GM21576 (cell line): ENCODE data around the gene CPNE4.
A peak's percentile ranks its signal among the peaks of the same experiment; 100 is the strongest.

Experiments
- ATAC-seq: cut with Tn5 transposase; IDR thresholded peaks from one replicate; pipeline ENCODE4 v1.9.1; 2021; ENCODE audit warnings: mild to moderate bottlenecking, moderate library complexity; ENCODE audit not compliant: unreplicated experiment

CPNE4 gene

GRCh38 chr3:132017137-132017536, 17.7 kb downstream of the CPNE4 start:
- ATAC-seq = no peak

GRCh38 chr3:132016061-132017041, 18.5 kb downstream of the CPNE4 start:
- ATAC-seq = no peak

GRCh38 chr3:132014105-132014504, 20.7 kb downstream of the CPNE4 start:
- no peak for ATAC-seq

- ATAC-seq = no peak
Measured at GRCh38 chr3:132009241-132009640, 25.6 kb downstream of the CPNE4 start.

GRCh38 chr3:132008837-132009236, 26.0 kb downstream of the CPNE4 start:
- ATAC-seq = no peak

GRCh38 chr3:132007617-132008016, 27.2 kb downstream of the CPNE4 start:
- no peak for ATAC-seq

- ATAC-seq = peak; percentile 55
Measured at GRCh38 chr3:132006605-132007204, 28.1 kb downstream of the CPNE4 start.

- no peak for ATAC-seq
Measured at GRCh38 chr3:132004571-132004970, 30.2 kb downstream of the CPNE4 start.

- ATAC-seq = no peak
Measured at GRCh38 chr3:132003685-132004084, 31.1 kb downstream of the CPNE4 start.

GRCh38 chr3:132001999-132002398, 32.8 kb downstream of the CPNE4 start:
- no peak for ATAC-seq

- no peak for ATAC-seq
Measured at GRCh38 chr3:132001036-132001435, 33.8 kb downstream of the CPNE4 start.

- ATAC-seq = no peak
Measured at GRCh38 chr3:131998027-131998426, 36.8 kb downstream of the CPNE4 start.

- no peak for ATAC-seq
Measured at GRCh38 chr3:131995891-131996290, 38.9 kb downstream of the CPNE4 start.

- no peak for ATAC-seq
Measured at GRCh38 chr3:131989318-131989717, 45.5 kb downstream of the CPNE4 start.

- no peak for ATAC-seq
Measured at GRCh38 chr3:131988209-131988608, 46.6 kb downstream of the CPNE4 start.

- ATAC-seq = no peak
Measured at GRCh38 chr3:131983689-131984088, 51.1 kb downstream of the CPNE4 start.

- no peak for ATAC-seq
Measured at GRCh38 chr3:131981323-131981722, 53.5 kb downstream of the CPNE4 start.

- no peak for ATAC-seq
Measured at GRCh38 chr3:131976448-131976847, 58.4 kb downstream of the CPNE4 start.

- no peak for ATAC-seq
Measured at GRCh38 chr3:131975047-131975446, 59.8 kb downstream of the CPNE4 start.

- no peak for ATAC-seq
Measured at GRCh38 chr3:131973731-131974130, 61.1 kb downstream of the CPNE4 start.

- ATAC-seq = no peak
Measured at GRCh38 chr3:131972550-131972949, 62.3 kb downstream of the CPNE4 start.

GRCh38 chr3:131972091-131972490, 62.7 kb downstream of the CPNE4 start:
- ATAC-seq = no peak
